ENCODE measurements around the gene SLCO2B1.

DNA sequence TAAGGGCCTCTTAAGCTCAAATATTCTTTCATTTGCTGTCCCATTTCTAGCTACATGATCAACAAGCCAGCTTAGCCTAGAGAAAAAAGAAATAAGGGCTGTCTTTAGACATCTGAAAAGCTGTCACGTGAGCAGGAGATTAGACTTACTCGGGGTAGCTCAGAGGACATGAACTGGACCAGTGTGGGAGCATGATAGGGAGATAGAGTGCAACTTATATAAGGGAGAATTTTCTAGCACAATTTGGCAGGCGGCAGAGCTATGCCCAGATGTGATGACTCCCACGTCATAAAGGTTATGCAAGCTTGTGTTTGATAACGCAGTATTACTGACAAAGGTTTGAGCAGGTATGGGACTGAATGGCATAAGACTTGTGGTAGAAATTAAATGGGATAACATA, 61.5 kb downstream of the SLCO2B1 start:
- TF ChIP-seq, protein P1, sequence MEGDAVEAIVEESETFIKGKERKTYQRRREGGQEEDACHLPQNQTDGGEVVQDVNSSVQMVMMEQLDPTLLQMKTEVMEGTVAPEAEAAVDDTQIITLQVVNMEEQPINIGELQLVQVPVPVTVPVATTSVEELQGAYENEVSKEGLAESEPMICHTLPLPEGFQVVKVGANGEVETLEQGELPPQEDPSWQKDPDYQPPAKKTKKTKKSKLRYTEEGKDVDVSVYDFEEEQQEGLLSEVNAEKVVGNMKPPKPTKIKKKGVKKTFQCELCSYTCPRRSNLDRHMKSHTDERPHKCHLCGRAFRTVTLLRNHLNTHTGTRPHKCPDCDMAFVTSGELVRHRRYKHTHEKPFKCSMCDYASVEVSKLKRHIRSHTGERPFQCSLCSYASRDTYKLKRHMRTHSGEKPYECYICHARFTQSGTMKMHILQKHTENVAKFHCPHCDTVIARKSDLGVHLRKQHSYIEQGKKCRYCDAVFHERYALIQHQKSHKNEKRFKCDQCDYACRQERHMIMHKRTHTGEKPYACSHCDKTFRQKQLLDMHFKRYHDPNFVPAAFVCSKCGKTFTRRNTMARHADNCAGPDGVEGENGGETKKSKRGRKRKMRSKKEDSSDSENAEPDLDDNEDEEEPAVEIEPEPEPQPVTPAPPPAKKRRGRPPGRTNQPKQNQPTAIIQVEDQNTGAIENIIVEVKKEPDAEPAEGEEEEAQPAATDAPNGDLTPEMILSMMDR (IDR thresholded peaks at IDR 0.05): no peak
- TF ChIP-seq POLR2A (IDR thresholded peaks at IDR 0.05): no peak

Data from right lobe of liver (tissue), 4 donors.